OCI-LY7 (cell line): Measurements from ENCODE around the gene SLC66A1.

Experiments
- CTCF ChIP-seq: fragments of 200-600 bp; sonication (generic); conservative IDR thresholded peaks from 2 replicates; pipeline ENCODE4 v1.5.1; 2014; ENCODE audit warnings: mild to moderate bottlenecking, antibody characterized with exemption, low read length, moderate library complexity, mixed read lengths
- EZH2phosphoT487 ChIP-seq: fragments of 200-600 bp; sonication (generic); IDR thresholded peaks from 2 replicates; pipeline ENCODE4 v1.6.1; 2018; ENCODE audit warnings: low read depth, borderline replicate concordance, mild to moderate bottlenecking, mixed run types, antibody characterized with exemption, low read length, moderate library complexity, mixed read lengths

GRCh38 chr1:19342062-19342750, 30.1 kb downstream of the SLC66A1 start:
- TF ChIP-seq CTCF (no peak), EZH2phosphoT487 (no peak)
